Heart left ventricle (tissue), 13 donors: ENCODE measurements around the gene BCL2L1.

ENCODE experiments used
- POLR2A ChIP-seq, 2 donors: fragments of 450-650 bp; IDR thresholded peaks; one replicate each; pipeline ENCODE4 v1.6.1; 2017; ENCODE audit warnings: antibody characterized with exemption in 2 of 2, mild to moderate bottlenecking in 2 of 2, moderate library complexity in 2 of 2
- TF ChIP-seq, protein P1 (sequence below), 12 donors: fragments of 200-600 bp; sonication (generic) in 4 of 12; IDR thresholded peaks; one replicate each; pipeline versions ENCODE4 v1.5.0 to v1.8.0; 2018 to 2022; ENCODE audit warnings: antibody characterized with exemption in 12 of 12, mild to moderate bottlenecking in 5 of 12
- donor health status: ischemic (EF 13 %, LVEDD 7.1; RV severe dilation, severe dysfunction).
- donor health status: DM: no; HTN: yes; CAD: no.
- donor health status: DM: no; HTN: no; CAD: no.
- donor health status: ischemic (EF 25% LVEDD 6.9; RV normal size, moderate dysfunction).
- donor health status: ischemic (EF 25% LVEDD 5.7; RV mildly dilated, moderate dysfunction).
- donor health status: ischemic (EF 35%, LVEDD 5.7; RV mildly dilated, moderate dysfunction).
- donor health status: nonischemic (EF 11% LVEDD 7.7; RV severe dilation, severe dysfunction).
- donor health status: DM: yes; HTN: yes; CAD: no.
- donor health status: PGD.
- donor health status: ischemic (EF 29% LVEDD 5.4; RV normal size, mild dysfunction).
- donor health status: nonischemic (EF 23%, LVEDD 6.1; RV moderate dilation, normal function).

DNA sequence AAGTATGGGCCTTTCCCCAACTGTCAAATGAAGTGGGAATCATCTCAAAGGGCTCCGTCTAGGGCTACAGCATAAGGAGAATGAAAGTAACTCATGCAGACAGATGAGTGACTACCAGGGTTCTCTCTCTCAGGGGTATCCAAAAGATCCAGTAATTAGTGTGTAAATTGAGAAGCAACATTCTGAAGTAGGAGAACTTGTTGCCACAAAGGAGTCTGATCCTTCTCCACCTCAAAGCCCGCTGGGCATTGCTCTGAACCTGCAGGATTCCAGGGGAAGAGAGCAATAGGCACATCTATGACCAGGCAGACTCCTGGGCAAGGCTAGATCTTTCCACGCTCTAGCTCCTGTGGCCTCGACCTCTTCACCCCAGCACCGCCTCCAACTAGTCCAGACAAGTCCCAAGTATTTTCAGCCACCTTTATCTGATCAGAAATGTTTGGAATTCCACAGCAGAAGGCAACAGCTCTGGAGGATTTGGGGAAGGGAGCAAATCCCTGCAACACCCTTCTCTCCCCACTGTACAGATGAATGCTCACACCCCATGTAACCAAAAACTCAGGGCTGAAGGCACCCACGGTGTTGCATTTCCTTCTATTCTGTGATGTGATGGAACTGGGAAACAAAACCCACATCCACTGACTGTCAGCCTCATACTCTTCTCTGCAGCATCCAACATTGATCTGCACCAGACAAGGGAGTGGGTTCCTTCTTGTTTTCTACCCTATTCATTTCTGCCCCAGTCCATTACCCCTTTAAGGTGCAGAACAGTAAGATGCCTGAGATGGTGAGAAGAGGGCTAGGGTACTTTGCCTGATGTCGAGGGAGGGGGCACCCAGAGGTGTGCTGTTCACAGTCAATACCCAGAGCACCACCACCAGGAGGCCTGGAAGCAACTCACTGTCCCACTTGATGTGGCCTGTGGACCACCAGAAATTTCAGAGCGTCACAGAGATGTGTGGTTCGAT lies 44.0 kb downstream of the BCL2L1 start:
- TF ChIP-seq, protein P1, sequence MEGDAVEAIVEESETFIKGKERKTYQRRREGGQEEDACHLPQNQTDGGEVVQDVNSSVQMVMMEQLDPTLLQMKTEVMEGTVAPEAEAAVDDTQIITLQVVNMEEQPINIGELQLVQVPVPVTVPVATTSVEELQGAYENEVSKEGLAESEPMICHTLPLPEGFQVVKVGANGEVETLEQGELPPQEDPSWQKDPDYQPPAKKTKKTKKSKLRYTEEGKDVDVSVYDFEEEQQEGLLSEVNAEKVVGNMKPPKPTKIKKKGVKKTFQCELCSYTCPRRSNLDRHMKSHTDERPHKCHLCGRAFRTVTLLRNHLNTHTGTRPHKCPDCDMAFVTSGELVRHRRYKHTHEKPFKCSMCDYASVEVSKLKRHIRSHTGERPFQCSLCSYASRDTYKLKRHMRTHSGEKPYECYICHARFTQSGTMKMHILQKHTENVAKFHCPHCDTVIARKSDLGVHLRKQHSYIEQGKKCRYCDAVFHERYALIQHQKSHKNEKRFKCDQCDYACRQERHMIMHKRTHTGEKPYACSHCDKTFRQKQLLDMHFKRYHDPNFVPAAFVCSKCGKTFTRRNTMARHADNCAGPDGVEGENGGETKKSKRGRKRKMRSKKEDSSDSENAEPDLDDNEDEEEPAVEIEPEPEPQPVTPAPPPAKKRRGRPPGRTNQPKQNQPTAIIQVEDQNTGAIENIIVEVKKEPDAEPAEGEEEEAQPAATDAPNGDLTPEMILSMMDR (IDR thresholded peaks at IDR 0.05) = no peak
- no peak for TF ChIP-seq POLR2A (IDR thresholded peaks at IDR 0.05)
